Measurements from ENCODE around the gene TMEM273. TPM values are rescaled to one million over a fixed set of nuclear protein-coding genes. Genes with fewer than 3 reads are reported as not detected.
"Not testable (repeated sequence)": the region's sequence is repeated elsewhere in the genome, so short reads cannot be mapped to it uniquely, and the experiment has no call there.

TMEM273 gene
- total RNA-seq, 1 donor = not detected

GRCh38 chr10:49207936-49208487 lies 19.8 kb upstream of the TMEM273 start:
- DNase-seq (ENCODE audit: low read depth) = no peak
- H3K4me3 ChIP-seq (ENCODE audit: low read depth, low read length) = no peak overlapping the region
- no peak for TF ChIP-seq CTCF (IDR thresholded peaks at IDR 0.05; ENCODE audit: insufficient read depth, low read depth, low read length)

- no peak overlapping the region for H3K4me3 ChIP-seq (ENCODE audit: low read depth, low read length)
- DNase-seq (ENCODE audit: low read depth) = no peak
- no peak for TF ChIP-seq CTCF (IDR thresholded peaks at IDR 0.05; ENCODE audit: insufficient read depth, low read depth, low read length)
Observed at GRCh38 chr10:49207113-49207512, 18.9 kb upstream of the TMEM273 start.

- no peak for TF ChIP-seq CTCF (IDR thresholded peaks at IDR 0.05; ENCODE audit: insufficient read depth, low read depth, low read length)
- no peak overlapping the region for H3K4me3 ChIP-seq (ENCODE audit: low read depth, low read length)
- DNase-seq (ENCODE audit: low read depth) = no peak
Observed at GRCh38 chr10:49205206-49205605, 17.0 kb upstream of the TMEM273 start.

GRCh38 chr10:49204119-49204518 lies 15.9 kb upstream of the TMEM273 start:
- H3K4me3 ChIP-seq (ENCODE audit: low read depth, low read length) = no peak overlapping the region
- no peak for DNase-seq (ENCODE audit: low read depth)
- no peak for TF ChIP-seq CTCF (IDR thresholded peaks at IDR 0.05; ENCODE audit: insufficient read depth, low read depth, low read length)

GRCh38 chr10:49202266-49202665 lies 14.1 kb upstream of the TMEM273 start:
- TF ChIP-seq CTCF (IDR thresholded peaks at IDR 0.05; ENCODE audit: insufficient read depth, low read depth, low read length) = no peak
- H3K4me3 ChIP-seq (ENCODE audit: low read depth, low read length) = no peak overlapping the region
- no peak for DNase-seq (ENCODE audit: low read depth)

- H3K4me3 ChIP-seq (ENCODE audit: low read depth, low read length) = no peak overlapping the region
- DNase-seq (ENCODE audit: low read depth) = no peak
- TF ChIP-seq CTCF (IDR thresholded peaks at IDR 0.05; ENCODE audit: insufficient read depth, low read depth, low read length) = no peak
Observed at GRCh38 chr10:49200854-49201253, 12.7 kb upstream of the TMEM273 start.

GRCh38 chr10:49197171-49197570 lies 9.0 kb upstream of the TMEM273 start:
- H3K4me3 ChIP-seq (ENCODE audit: low read depth, low read length) = no peak overlapping the region
- TF ChIP-seq CTCF (IDR thresholded peaks at IDR 0.05; ENCODE audit: insufficient read depth, low read depth, low read length) = no peak

GRCh38 chr10:49195864-49196263 lies 7.7 kb upstream of the TMEM273 start:
- not testable (repeated sequence) for H3K4me3 ChIP-seq (ENCODE audit: low read depth, low read length)

More at GRCh38 chr10:49197171-49197570, 9.0 kb upstream of the TMEM273 start:
- DNase-seq (ENCODE audit: low read depth) = no peak

More at GRCh38 chr10:49195864-49196263, 7.7 kb upstream of the TMEM273 start:
- DNase-seq (ENCODE audit: low read depth) = not testable (repeated sequence)

Data from fibroblast of villous mesenchyme (primary cell).